SK-N-SH (cell line): ENCODE measurements around the gene TPMT. TPM values are rescaled to one million over a fixed set of nuclear protein-coding genes. Genes with fewer than 3 reads are reported as not detected.
A peak's percentile ranks its signal among the peaks of the same experiment; 100 is the strongest.

Experiments
- CTCF ChIA-PET: fragments of 300-600, 350-600 bp; formaldehyde crosslinking; extraction: SDS; loops from one replicate; lab custom pipeline; 2021; lab: Yijun Ruan, JAX
- POLR2A ChIA-PET: fragments of 350-600 bp; sonication (Branson Sonifier 250); formaldehyde crosslinking; extraction: SDS; loops from one replicate; lab custom pipeline; 2020; ENCODE audit warnings: antibody characterized with exemption, inconsistent platforms; lab: Yijun Ruan, JAX
- DNase-seq: peaks from one replicate; pipeline ENCODE4 v3.0.0; 2012
- H2AFZ ChIP-seq: fragments of 200-600 bp; sonication (generic); 2 replicates; pipeline ENCODE4 v1.8.1; 2016; ENCODE audit warnings: antibody characterized with exemption, mild to moderate bottlenecking, low read depth
- H3F3A ChIP-seq: fragments of 200-600 bp; sonication (generic); replicated peaks from 2 replicates; pipeline ENCODE3; 2016; ENCODE audit warnings: antibody characterized with exemption, mild to moderate bottlenecking; ENCODE audit not compliant: insufficient read depth
- H3K27ac ChIP-seq, 2 experiments: fragments of 200-500 bp in 1 of 2; fragments of 200-600 bp in 1 of 2; sonication (Bioruptor generic) in 1 of 2; sonication (generic), shearing (Covaris generic) in 1 of 2; 2 replicates each; pipeline versions ENCODE4 v1.5.1 to v1.6.1; 2014 to 2016; ENCODE audit warnings: low read depth in 2 of 2, inconsistent platforms in 1 of 2, low read length in 1 of 2, mild to moderate bottlenecking in 1 of 2, mixed read lengths in 1 of 2
- H3K27me3 ChIP-seq: fragments of 200-600 bp; sonication (generic), shearing (Covaris generic); 2 replicates; pipeline ENCODE4 v1.6.1; 2016; ENCODE audit warnings: mixed run types; ENCODE audit not compliant: insufficient read depth
- H3K36me3 ChIP-seq, 2 experiments: fragments of 200-500 bp in 1 of 2; fragments of 200-600 bp in 1 of 2; sonication (Bioruptor generic) in 1 of 2; sonication (generic) in 1 of 2; replicated peaks in 1 of 2; 2 replicates each; pipeline versions ENCODE3 to v1.5.1; 2014 to 2016; ENCODE audit warnings: low read length in 1 of 2, mild to moderate bottlenecking in 1 of 2; ENCODE audit not compliant: insufficient read depth in 2 of 2, control insufficient read depth in 1 of 2
- H3K4me1 ChIP-seq, 2 experiments: fragments of 200-500 bp in 1 of 2; fragments of 200-600 bp in 1 of 2; sonication (Bioruptor generic) in 1 of 2; sonication (generic), shearing (Covaris generic) in 1 of 2; 2 replicates each; pipeline versions ENCODE4 v1.5.1 to v1.6.1; 2014 to 2016; ENCODE audit warnings: low read depth in 1 of 2, low read length in 1 of 2, mixed run types in 1 of 2; ENCODE audit not compliant: insufficient read depth in 2 of 2, control insufficient read depth in 1 of 2
- H3K4me2 ChIP-seq: fragments of 200-600 bp; sonication (generic), shearing (Covaris generic); 2 replicates; pipeline ENCODE4 v1.6.1; 2017; ENCODE audit warnings: mixed run types
- H3K4me3 ChIP-seq, 2 experiments: fragments of 200-500 bp in 1 of 2; fragments of 200-600 bp in 1 of 2; sonication (Bioruptor generic) in 1 of 2; sonication (generic), shearing (Covaris generic) in 1 of 2; 2 replicates each; pipeline versions ENCODE4 v1.5.1 to v1.8.1; 2014 to 2016; ENCODE audit warnings: low read depth in 2 of 2, inconsistent platforms in 1 of 2, low read length in 1 of 2, mild to moderate bottlenecking in 1 of 2, mixed read lengths in 1 of 2, moderate library complexity in 1 of 2
- H3K79me2 ChIP-seq: fragments of 200-600 bp; sonication (generic); 2 replicates; pipeline ENCODE4 v1.8.1; 2017; ENCODE audit warnings: mild to moderate bottlenecking; ENCODE audit not compliant: insufficient read depth
- H3K9ac ChIP-seq: fragments of 200-600 bp; sonication (generic); 2 replicates; pipeline ENCODE4 v1.6.1; 2017; ENCODE audit warnings: mixed run types
- H3K9me2 ChIP-seq: fragments of 200-600 bp; sonication (generic); 2 replicates; pipeline ENCODE4 v1.6.1; 2017; ENCODE audit warnings: mixed run types
- H3K9me3 ChIP-seq: fragments of 200-600 bp; sonication (generic); 2 replicates; pipeline ENCODE4 v1.6.1; 2017; ENCODE audit warnings: mixed run types, mild to moderate bottlenecking, moderate library complexity
- H4K20me1 ChIP-seq: fragments of 200-600 bp; sonication (generic); 2 replicates; pipeline ENCODE4 v1.6.1; 2017; ENCODE audit warnings: mild to moderate bottlenecking, mixed run types; ENCODE audit not compliant: insufficient read depth
- CTCF ChIP-seq: fragments of 200-600 bp; sonication (generic); IDR thresholded peaks from 2 replicates; pipeline ENCODE4 v1.6.1; 2017; ENCODE audit warnings: antibody characterized with exemption, mild to moderate bottlenecking, moderate library complexity
- EZH2phosphoT487 ChIP-seq: fragments of 200-600 bp; sonication (generic); IDR thresholded peaks from 2 replicates; pipeline ENCODE4 v1.6.1; 2017; ENCODE audit warnings: low read depth, mixed run types, mild to moderate bottlenecking, antibody characterized with exemption, moderate library complexity, borderline replicate concordance
- FOSL2 ChIP-seq: IDR thresholded peaks from 2 replicates; pipeline ENCODE4 v1.4.0; 2012; ENCODE audit warnings: low read depth, mild to moderate bottlenecking, moderate library complexity, borderline replicate concordance
- GATA2 ChIP-seq: sonication (generic); formaldehyde crosslinking; IDR thresholded peaks from 2 replicates; pipeline ENCODE4 v1.5.0; 2020; ENCODE audit warnings: mild to moderate bottlenecking, missing genetic modification reagents
- IRF3 ChIP-seq: fragments of 150-350 bp; IDR thresholded peaks from 2 replicates; pipeline ENCODE4 v1.6.1; 2016; ENCODE audit warnings: mild to moderate bottlenecking, low read depth, low read length
- JUND ChIP-seq: IDR thresholded peaks from 2 replicates; pipeline ENCODE4 v1.4.0; 2012
- MAX ChIP-seq: IDR thresholded peaks from 2 replicates; pipeline ENCODE4 v1.4.0; 2012; ENCODE audit warnings: low read depth
- MXI1 ChIP-seq: IDR thresholded peaks from 2 replicates; pipeline ENCODE4 v1.6.1; 2012; ENCODE audit warnings: mild to moderate bottlenecking, low read depth, low read length, improper control_type of control experiment
- NRF1 ChIP-seq: IDR thresholded peaks from 2 replicates; pipeline ENCODE4 v1.6.1; 2012; ENCODE audit warnings: low read depth, mild to moderate bottlenecking, low read length
- PBX3 ChIP-seq: IDR thresholded peaks from 2 replicates; pipeline ENCODE4; 2012
- POLR2AphosphoS5 ChIP-seq: IDR thresholded peaks from 2 replicates; pipeline ENCODE4 v1.6.1; 2012; ENCODE audit warnings: low read depth, low read length
- RAD21 ChIP-seq: IDR thresholded peaks from 2 replicates; pipeline ENCODE4 v1.6.1; 2012; ENCODE audit warnings: mild to moderate bottlenecking, low read length
- RCOR1 ChIP-seq: fragments of 150-350 bp; IDR thresholded peaks from 2 replicates; pipeline ENCODE4 v1.6.1; 2017; ENCODE audit warnings: antibody characterized with exemption, low read length
- RFX5 ChIP-seq: IDR thresholded peaks from 2 replicates; pipeline ENCODE4 v1.6.1; 2012; ENCODE audit warnings: mild to moderate bottlenecking, improper control_type of control experiment, low read length
- SIN3A ChIP-seq: IDR thresholded peaks from 2 replicates; pipeline ENCODE4 v1.6.1; 2012; ENCODE audit warnings: low read depth, mild to moderate bottlenecking, low read length, moderate library complexity, borderline replicate concordance
- SMC3 ChIP-seq: IDR thresholded peaks from 2 replicates; pipeline ENCODE4 v1.6.1; 2012; ENCODE audit warnings: low read depth, low read length, improper control_type of control experiment
- TAF1 ChIP-seq: IDR thresholded peaks from 2 replicates; pipeline ENCODE4 v1.6.1; 2012; ENCODE audit warnings: low read depth, mild to moderate bottlenecking, low read length, moderate library complexity, borderline replicate concordance
- TCF12 ChIP-seq: IDR thresholded peaks from 2 replicates; pipeline ENCODE4 v1.4.0; 2012
- USF1 ChIP-seq: IDR thresholded peaks from 2 replicates; pipeline ENCODE4 v1.4.0; 2012; ENCODE audit warnings: low read depth, borderline replicate concordance
- USF2 ChIP-seq: fragments of 150-350 bp; IDR thresholded peaks from 2 replicates; pipeline ENCODE4 v1.6.1; 2017; ENCODE audit warnings: antibody characterized with exemption, low read length, low read depth, borderline replicate concordance
- YY1 ChIP-seq: IDR thresholded peaks from 2 replicates; pipeline ENCODE4 v1.4.0; 2012; ENCODE audit warnings: low read depth, mild to moderate bottlenecking
- WGBS: methylation state at CpG from one replicate; pipeline ENCODE4 v1.1.6; 2017; ENCODE audit warnings: low lambda C conversion rate; 5-methylcytosine and 5-hydroxymethylcytosine counted together
- polyA plus RNA-seq, 3 experiments: library from polyadenylated mRNA; depleted of rRNA; stranded (reverse); fragments of >200 nt; gene quantifications; 2 replicates each; pipeline ENCODE4 v1.2.3, GENCODE V29; 2012

The TPMT gene
- polyA plus RNA-seq, 1 of the 3 experiments (the other 2 are of a cell fraction): 8.1 TPM

- Histone ChIP-seq H4K20me1 (no peaks in the 10 kb centered on the region), H3K4me2 (peak within 1 kb of the TSS; percentile 62; the same call in 1 of the 2 replicates), H3K79me2 (no peaks in the 10 kb centered on the region), H3K4me1 (peaks cover 0 to 5% of the 10 kb centered on the region in 2 experiments; a peak in 1 of 4 replicates), H3K4me3 (peak within 1 kb of the TSS; percentile 27 to 54; a peak in 3 of 4 replicates), H3K27me3 (no peaks in the 10 kb centered on the region), H3K9me2 (no peaks in the 10 kb centered on the region), H3K27ac (no peak within 1 kb of the TSS), H3K9ac (no peak within 1 kb of the TSS), H3K9me3 (no peaks in the 10 kb centered on the region), H3K36me3 (no peaks in the 10 kb centered on the region), H2AFZ (peak within 1 kb of the TSS; percentile 64; the same call in 1 of the 2 replicates), H3F3A (no peaks in the 10 kb centered on the region)
- TF ChIP-seq SIN3A (no peak), YY1 (0 out of 2 replicates have a peak, but pooled peaks have one; percentile 37), USF2 (peak; percentile 20; the same call in 1 of the 2 replicates), RCOR1 (no peak), MAX (peak; percentile 92), POLR2AphosphoS5 (no peak), TAF1 (0 out of 2 replicates have a peak, but pooled peaks have one; percentile 35), GATA2 (CRISPR knock-in tag) (no peak), RAD21 (peak; percentile 73), RFX5 (no peak), CTCF (peak; percentile 74), MXI1 (no peak), PBX3 (no peak), NRF1 (peak; percentile 14; the same call in 1 of the 2 replicates), EZH2phosphoT487 (no peak), SMC3 (peak; percentile 77), IRF3 (no peak), USF1 (peak; percentile 86), TCF12 (no peak), FOSL2 (no peak), JUND (no peak)
- WGBS: 56% methylated on average over 52 of the region's 82 CpGs
- DNase-seq: peak; percentile 87
- POLR2A ChIA-PET: interaction anchor here (0.5 kb wide), 1 partner anchor 150 kb away, joined by 4 read pairs; no protein-coding TSS in a partner anchor
- CTCF ChIA-PET: interaction anchor here (0.5 to 1.6 kb wide), 10 partner anchors 9 to 538 kb away, joined by 3 to 8 read pairs (median 3); no protein-coding TSS in a partner anchor
Observed at GRCh38 chr6:18122128-18123093, 32.5 kb downstream of the TPMT start, which contains the start of gene NHLRC1. TSS of gene NHLRC1 (minus strand) at chr6:18122677. CDS start at chr6:18122606, 71 bp downstream.
